Epidermal melanocyte (primary cell): ENCODE measurements around the gene CDK6.

ENCODE experiments used
- DNase-seq: peaks from one replicate; pipeline ENCODE4 v3.0.0; 2011; ENCODE audit warnings: low spot score; ENCODE audit not compliant: insufficient read length

Gene CDK6

DNA sequence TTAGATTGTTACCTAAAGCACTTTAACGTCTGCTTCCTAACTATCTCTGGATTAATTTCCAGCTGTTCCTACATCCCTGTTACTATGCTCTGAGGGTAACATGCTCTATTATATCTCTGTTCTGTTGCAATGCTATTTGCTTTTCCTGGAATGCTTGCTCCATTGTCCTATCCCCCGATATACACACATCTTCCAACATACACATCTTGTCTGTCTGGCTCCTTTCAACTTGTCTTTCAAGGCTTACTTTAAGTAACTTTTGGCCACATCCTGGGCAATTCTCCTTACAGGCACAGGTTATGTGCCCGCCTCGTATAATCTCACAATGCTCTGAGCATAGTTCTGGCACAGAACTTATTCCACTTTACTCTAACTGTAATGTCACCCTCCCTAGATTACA lies 96.2 kb downstream of the CDK6 start:
- no peak for DNase-seq

- DNase-seq: no peak
These were observed 97.3 kb downstream of the CDK6 start for GRCh38 chr7:92739091-92739490.

DNA sequence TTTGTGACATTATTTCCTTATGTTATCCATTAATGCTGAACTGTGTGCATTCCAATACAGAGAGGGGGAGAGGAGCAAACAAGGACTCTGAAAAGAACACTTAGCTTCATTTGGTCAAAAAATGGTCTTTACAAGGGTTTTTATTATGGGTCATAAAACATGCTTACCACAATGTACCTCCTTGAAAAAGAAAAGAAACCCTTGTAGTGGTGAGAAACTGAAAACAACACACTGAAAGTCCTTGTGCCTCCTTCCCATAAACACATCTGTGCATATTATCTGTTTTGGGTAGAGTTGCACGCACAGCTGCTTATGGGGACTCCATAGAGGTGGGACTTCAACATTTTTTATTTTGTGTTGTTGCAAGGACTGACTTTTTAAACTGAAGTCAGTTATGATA lies 98.7 kb downstream of the CDK6 start:
- DNase-seq: no peak

GRCh38 chr7:92736870-92737269 lies 99.5 kb downstream of the CDK6 start:
- no peak for DNase-seq

- no peak for DNase-seq
These were observed 100.7 kb downstream of the CDK6 start for GRCh38 chr7:92735707-92736106.

DNA sequence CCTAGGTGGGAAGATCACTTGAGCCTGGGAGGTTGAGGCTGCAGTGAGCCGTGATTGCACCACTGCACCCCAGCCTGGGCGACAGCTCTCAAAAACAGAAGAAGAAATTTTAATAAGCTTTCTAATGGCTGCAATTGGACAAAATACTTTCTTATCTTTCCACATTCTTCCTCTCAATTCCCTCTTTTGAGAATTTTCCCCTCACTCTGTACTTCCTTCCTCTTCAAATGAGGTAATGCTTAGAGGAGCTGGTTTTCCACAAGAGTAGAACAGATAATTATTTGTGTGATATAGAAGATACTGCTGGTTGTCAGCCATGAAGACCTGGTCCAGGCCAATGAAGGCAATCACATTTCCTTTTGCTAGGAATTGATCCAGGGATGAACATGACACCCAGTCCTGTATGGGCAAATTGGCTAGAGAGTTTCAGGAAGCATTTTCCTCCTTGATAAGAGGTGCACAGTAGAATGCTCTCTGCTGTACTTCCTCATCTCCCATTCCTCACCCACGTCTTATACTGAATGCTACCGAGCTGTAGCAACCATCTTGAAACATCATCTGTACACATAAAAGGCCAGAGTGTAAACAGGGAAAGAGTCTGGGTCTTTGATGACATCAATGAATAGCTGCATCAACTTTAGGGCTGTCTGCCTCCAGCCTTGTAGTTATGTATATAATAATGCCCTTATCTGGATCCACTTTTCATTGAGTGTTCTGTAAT lies 103.9 kb downstream of the CDK6 start:
- no peak for DNase-seq

- no peak for DNase-seq
These were observed 104.9 kb downstream of the CDK6 start for GRCh38 chr7:92731335-92732063.

- DNase-seq: no peak
These were observed 105.6 kb downstream of the CDK6 start for GRCh38 chr7:92730808-92731207.

DNA sequence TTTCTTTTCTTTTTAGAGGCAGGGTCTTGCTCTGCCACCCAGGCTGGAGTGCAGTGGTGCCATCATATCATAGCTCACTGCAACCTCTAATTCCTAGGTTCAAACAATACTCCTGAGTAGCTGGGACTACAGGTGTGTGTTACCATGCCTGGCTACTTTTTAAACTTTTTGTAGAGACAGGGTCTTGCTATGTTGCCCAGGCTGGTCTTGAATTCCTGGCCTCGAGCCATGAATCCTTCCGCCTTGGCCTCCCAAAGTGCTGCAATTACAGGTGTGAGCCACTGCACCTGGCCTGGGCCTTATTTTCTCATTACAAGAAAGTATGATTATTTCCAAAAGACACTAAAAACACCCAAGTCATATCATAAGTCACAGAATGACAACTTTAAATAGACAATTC lies 106.6 kb downstream of the CDK6 start:
- DNase-seq: no peak

DNA sequence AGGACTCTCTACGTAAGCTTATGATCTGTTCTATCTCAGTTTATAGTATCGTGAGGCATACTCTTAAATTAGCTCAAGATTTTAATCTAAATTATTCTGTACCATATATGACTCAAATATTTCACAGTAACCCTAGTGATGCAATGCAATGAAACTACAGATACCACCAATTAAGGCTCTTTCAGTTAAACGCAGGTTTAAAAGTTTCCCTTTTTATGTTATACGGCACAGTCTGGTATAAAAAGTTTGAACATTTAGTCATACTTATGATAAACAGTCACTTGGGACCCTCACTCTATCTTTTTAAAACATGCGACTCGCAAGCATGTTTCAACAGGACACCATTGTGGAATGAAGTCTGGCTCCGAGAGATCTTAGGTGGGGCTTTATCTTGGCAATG lies 107.2 kb downstream of the CDK6 start:
- no peak for DNase-seq

DNA sequence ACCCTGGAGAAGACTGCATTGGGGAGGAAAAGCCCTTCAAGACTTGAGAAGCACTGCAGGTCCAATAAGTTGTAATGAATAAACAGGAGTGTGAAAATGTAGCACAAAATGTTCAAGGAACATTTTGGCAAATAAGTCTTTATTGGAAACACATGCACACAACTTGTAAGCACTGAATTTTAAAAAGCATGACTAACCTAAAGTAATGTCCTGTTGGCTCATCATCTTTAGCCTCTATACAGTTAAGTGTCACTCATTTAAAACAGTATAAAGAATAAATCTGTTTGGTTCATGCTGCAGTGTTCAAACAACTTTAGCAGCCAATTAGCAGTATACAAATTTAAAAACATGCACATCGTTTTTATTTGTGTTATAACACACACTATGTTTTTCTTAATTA lies 108.6 kb downstream of the CDK6 start:
- DNase-seq: no peak

DNA sequence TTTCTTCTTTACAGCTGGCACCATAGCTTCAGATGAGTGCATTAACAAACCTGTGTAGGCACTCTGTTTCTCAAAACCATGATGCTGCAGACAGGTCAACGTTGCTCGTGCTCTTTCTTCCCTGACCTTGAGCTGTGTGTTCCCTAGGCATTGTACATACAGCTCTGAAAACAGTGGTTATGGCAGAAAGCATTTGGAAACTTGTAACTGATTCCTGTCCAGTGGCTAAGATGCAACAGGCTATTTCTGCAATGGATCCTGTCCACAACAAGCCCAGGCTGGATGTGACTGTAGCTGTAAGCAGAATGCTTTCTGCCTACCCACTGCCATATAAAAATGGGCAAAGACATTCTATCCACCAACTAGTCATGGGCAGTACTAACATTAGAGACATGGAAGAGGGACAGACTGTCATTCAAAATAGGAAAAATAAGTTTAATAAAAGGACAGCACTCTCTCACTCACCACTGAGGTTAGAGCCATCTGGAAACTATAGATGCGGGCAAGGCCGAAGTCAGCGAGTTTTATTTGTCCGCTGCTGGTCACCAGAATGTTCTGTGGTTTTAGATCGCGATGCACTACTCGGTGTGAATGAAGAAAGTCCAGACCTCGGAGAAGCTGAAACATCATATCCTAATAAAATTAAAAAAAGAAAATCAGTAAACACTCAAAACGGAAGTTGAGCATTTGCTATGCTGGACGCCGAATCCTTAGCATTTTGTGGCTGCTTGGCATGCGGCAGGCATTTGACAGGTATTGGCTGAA lies 111.0 kb downstream of the CDK6 start:
- no peak for DNase-seq

- DNase-seq: no peak
These were observed 112.4 kb downstream of the CDK6 start for GRCh38 chr7:92723943-92724342.

GRCh38 chr7:92723205-92723604 lies 113.2 kb downstream of the CDK6 start:
- DNase-seq: no peak

DNA sequence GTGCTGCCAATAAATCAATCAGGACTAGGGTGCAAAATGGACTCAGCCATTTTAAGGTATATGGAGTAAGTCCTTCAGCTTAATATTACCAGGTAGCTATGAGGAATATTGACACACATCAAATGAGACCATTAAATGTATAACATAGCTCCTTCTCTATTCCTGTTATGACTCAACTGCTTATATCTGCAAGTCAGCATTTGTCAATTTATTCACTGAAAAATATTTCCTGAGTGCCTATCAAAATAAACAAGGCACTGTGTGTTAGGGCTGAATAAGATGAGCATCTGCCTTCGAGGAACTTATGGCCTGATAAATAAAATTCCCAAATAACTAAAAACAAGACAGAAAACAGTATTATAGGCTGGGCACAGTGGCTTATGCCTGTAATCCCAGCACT lies 113.8 kb downstream of the CDK6 start:
- no peak for DNase-seq

DNA sequence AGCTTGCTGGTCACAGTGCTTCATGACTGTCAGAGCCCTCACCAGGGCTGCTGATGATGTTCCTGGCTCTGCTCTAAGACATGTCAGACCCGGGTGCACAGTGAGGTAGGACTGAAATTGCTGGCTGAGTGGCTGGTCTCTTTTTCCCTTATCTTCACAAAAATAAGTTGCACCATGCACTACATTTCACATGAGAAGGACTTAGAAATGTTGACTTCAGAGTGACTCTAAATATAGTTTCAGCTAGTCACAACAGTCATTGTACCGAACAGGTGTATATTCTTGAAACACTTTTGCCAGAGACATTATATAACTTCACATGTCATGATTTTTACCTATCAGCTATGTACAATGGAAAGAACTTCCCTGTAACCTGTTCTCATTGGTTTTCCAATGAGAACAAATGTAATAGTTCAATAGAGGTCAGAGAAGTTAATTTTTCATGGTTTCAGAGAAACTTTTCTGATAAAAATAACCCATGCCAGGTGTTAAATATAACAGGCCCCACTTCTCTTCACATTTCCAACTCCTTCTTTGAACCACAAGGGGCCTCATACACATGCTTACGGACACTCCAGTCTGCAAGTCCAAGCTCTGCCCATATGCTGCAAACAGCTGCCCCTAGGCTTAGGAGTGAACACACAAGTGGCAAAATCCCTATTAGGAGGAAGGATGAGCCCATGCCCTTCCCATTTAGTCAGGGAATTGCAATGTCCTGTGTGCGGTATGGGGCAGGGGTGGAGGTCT lies 115.6 kb downstream of the CDK6 start:
- DNase-seq: no peak

DNA sequence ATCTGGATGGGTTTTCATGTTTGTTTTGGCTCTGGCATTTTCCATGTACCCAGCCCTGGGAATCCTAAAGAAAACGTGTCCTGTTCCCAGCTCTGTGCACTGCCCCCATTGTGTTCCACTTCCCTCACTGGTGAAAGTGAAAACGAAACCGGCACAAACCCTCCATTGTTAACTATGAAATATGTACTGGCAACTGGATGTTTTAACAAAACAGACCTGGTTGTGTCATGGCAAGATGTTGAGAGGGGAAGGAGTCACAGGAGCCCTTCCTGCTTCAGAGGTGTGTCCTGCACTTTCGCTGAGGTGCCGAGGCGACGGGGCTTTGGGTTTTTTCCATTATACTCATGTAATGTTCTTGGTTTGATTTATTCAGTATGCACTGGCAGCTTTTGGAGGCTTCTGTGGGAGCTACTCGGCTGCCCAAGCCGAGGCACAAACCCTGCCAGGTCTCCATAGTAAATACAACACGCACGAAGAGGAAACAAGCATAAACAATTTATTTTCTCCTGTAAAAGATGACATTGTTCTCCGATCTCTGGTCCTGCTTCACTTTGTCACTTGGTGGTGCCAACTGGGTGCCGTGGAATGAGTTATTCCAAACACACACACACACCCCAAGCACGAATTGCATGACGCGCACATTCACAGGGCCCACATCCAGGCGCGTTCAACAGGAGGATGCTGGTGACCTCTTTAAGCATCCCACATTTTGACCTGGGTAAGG lies 118.2 kb downstream of the CDK6 start:
- no peak for DNase-seq

GRCh38 chr7:92717623-92717992 lies 118.8 kb downstream of the CDK6 start:
- DNase-seq: no peak

DNA sequence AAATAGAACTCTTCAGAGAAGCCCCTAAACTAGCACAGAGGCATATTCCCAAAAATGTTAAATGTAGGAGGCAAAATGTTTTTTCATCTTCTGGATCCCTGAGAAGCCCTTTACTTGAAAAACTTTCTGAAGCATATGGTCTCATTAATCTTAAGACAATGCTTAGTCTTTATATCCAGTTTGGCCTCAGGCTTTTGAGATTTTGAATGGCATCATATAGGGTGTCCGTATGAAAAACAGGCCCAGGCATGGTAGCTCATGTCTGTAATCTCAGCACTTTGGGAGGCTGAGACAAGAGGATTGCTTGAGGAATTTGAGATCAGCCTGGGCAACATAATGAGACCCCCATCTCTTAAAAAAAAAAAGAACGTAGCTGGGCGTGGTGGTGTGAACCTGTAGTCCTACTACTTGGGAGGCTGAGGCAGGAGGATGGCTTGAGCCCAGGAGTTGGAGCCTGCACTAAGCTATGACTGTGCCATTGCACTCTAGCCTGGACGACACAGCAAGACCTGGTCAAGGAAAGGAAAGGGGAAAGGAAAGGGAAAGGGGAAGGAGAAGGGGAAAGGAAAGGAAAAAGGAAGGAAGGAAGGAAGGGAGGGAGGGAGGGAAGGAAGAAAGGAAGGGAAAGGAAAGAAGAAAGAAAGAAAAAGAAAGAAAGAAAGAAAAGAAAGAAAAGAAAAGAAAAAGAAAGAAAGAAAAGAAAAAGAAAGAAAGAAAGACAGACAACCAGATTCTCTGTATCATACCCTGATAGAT lies 119.4 kb downstream of the CDK6 start:
- no peak for DNase-seq

GRCh38 chr7:92715963-92716362 lies 120.4 kb downstream of the CDK6 start:
- DNase-seq: no peak
